ENCODE data around the gene CCDC12.
A peak's percentile ranks its signal among the peaks of the same experiment; 100 is the strongest.
"Not testable (repeated sequence)": the region's sequence is repeated elsewhere in the genome, so short reads cannot be mapped to it uniquely, and the experiment has no call there.

CCDC12 gene

GRCh38 chr3:46921041-46921440 lies 55.5 kb downstream of the CCDC12 start:
- no peak for DNase-seq

DNA sequence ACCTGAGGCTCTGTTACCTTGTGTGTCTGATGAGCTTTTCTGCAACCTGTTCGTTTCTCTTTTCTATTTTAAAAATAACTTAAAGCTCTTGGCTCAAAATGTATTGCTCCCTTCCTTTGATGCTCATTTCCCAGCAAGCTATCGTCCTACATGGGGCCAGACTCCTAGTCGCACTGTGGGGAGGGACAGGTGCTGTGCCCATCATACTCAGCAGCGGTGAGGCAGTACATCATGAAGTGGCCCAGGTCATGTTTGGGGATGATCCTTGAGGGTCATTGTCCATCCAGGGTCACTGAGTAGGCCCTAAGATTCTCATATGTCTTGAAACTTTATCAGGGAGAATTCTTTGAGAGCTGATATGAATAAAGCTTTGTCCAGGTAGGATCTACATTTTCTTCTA lies 57.9 kb downstream of the CCDC12 start:
- no peak for DNase-seq

DNA sequence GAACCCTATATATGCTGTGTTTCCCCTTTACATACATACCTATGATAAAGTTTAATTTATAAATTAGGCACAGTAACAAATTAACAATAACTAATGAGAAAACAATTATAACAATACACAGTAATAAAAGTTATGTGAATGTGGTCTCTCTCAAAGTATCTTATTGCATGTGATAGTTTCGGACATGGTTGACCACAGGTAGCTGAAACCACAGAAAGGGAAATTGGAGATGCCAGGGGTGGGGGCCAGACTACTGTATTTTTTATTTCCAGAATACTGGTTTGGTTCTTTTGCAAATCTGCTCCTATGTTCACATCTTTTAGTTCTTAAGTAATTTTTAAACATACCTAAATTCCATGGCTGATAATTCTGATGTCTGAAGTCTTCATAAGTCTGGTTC lies 58.3 kb downstream of the CCDC12 start:
- no peak for DNase-seq

GRCh38 chr3:46917257-46917656 lies 59.3 kb downstream of the CCDC12 start:
- no peak for DNase-seq

DNA sequence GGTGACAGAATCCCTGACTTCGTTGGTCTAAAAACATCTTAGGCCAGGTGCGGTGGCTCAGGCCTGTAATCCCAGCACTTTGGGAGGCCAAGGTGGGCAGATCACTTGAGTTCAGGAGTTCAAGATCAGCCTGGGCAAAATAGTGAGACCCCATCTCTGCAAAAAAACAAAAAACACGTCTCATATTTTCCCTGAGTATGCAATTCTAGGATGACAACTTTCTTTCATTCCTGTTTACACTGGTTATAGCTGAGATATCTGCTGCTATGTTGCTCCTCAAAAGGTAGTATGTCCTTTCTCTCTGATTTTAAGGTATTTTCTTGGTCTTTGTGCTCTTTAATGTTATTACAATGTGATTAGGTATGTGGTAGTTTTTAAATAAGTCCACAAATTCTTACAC lies 59.7 kb downstream of the CCDC12 start:
- DNase-seq: no peak

GRCh38 chr3:46916278-46916677 lies 60.3 kb downstream of the CCDC12 start:
- DNase-seq: no peak

DNA sequence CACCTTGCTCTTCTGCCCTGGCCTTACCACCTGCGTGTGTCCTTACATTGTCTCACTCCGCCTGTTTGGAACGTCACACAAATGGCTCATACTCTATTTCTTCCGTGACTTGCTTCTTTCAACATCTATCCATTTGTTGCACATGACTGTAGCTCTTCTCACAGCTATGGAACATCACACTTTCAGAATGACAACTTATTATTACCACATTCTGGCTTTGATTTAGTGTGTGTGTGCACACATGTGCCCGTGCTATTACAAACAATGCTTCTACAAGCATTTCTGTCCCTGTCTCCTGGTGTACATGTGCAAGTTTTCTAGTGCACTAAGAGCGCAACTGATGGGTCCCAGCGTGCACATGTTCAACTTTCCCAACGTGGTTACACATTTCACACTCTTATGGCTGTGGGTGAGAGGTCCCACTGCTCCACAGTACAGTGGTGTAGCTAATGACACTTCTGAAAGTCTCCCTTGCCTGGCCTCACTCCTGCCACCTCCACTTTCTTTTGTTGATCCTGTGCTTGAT lies 61.2 kb downstream of the CCDC12 start:
- DNase-seq: no peak

DNA sequence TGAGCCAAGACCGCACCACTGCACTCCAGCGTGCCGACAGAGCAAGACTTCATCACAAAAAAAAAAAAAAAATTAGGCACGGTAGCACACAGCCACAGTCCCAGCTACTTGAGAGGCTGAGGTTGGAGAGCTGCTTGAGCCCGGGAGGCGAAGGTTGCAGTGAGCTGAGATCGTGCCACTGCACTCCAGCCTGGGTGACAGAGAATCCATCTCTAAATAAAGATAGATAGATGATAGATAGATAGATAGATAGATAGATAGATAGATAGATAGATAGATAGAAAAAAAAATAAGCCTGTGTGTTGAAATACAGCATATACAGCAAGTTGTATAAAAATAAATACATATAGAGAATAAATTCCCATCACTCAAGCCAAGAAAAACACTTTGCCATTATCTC lies 61.7 kb downstream of the CCDC12 start:
- no peak for DNase-seq

DNA sequence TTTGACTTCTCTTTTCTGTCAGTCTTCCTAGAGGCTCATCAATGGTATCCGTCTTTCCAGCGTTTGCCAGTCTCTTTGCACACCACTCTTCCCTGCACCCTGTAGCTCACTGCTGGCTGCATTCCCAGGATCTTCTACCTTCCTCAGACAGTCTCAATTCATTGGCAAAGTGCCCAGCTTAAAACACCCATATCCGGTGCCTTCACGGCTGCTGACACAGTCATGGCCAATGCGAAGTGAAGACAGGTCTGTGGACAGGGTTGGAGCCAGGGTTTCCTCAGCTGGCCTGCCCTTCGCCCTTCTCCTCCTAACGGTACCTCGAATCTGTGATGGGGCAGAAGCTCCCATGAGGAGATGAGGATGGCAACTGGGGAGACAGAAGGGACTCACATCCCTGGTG lies 62.9 kb downstream of the CCDC12 start:
- no peak for DNase-seq

GRCh38 chr3:46912986-46913385 lies 63.6 kb downstream of the CCDC12 start:
- DNase-seq: no peak

- not testable (repeated sequence) for DNase-seq
Observed at GRCh38 chr3:46910914-46911313, 65.6 kb downstream of the CCDC12 start.

DNA sequence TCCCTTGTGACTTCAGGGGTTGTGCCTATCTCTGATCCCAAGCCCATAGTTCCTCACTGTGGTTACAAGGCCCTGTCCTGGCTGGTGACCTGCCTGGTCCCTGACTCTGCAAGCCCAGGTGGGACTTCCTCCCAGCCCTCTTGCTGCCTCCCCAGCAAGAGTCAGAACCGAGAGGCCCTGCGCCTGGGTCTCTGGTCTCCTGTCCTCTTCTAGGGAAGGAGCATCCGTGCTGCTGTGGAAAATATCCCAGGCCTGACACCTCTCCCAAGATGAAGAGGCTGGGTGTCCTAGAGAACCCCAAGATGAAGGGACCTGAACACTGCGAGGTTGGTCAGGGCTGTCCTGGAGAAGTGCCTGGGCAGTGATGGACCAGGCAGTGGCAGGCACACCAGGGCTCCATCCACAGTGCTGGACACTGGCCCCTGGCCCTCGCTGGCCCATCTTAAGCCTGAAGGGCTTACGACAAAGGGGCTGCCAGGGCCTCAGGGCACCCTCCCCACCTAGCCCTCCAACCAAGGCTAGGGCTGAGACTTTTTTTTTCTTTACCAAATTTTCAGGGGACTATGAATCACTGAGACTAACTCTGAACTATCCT lies 66.3 kb downstream of the CCDC12 start:
- no peak for DNase-seq

DNA sequence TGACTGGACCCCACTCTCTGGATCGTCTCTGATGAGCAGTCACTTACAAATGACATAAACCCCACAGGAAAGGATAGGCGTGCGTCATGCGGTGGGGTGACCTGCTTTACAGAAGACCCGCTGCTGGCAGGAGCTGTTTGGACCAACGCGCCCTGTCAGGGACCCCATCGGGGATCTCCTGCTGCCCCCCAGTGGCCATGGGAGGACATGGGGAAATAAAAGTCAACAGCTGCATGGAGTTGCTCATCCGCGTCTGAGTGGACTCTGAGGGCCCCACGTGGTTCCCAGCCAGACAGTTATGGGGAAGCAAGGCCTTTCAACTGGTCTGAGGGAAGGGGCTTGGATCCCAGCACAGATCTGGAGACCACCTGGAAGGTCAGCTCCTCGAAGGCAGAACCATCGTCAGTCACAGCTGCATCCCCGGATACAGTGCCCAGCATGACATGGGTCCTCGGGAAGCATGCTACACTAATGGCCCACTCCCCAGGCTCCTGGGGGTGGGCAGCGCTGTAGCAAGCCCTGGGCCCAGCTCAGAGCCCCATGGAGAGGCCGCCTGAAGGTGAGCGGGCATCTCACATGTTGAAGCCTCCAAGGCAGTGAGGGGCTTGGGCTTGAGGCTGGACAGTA lies 66.9 kb downstream of the CCDC12 start:
- DNase-seq: peak; percentile 75

- DNase-seq: no peak
Observed at GRCh38 chr3:46908986-46909534, 67.5 kb downstream of the CCDC12 start.

GRCh38 chr3:46908294-46908985 lies 68.1 kb downstream of the CCDC12 start:
- DNase-seq: no peak

DNA sequence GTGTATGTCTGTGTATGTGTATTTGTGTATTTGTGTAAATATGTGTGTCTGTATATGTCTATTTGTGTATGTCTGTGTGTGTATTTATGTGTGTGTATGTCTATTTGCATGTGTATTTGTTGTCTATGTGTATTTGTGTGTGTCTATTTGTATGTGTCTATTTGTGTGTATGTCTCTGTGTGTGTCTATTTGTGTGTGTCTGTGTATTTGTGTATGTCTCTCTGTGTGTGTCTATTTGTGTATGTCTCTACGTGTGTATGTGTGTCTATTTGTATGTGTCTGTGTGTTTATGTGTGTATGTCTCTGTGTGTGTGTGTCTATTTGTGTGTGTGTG lies 68.6 kb downstream of the CCDC12 start:
- no peak for DNase-seq

DNA sequence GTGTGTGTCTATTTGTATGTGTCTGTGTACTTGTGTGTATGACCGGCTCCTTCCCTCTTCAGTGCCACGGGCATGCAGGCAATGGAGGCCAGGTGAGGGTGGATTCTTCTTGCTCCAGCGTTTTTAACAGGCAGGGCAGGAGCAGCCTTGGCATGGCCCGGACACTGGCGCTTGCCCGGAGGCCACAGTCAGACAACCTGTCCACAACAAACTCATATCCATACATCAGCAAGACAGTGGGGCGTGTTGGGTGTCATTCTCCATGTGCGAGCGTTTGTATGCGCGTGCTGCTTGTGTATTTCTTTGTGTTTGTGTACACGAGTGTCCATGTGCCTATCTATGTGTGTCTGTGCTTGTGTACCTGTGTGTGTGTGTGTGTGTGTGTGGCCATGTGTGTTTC lies 69.3 kb downstream of the CCDC12 start:
- no peak for DNase-seq

DNA sequence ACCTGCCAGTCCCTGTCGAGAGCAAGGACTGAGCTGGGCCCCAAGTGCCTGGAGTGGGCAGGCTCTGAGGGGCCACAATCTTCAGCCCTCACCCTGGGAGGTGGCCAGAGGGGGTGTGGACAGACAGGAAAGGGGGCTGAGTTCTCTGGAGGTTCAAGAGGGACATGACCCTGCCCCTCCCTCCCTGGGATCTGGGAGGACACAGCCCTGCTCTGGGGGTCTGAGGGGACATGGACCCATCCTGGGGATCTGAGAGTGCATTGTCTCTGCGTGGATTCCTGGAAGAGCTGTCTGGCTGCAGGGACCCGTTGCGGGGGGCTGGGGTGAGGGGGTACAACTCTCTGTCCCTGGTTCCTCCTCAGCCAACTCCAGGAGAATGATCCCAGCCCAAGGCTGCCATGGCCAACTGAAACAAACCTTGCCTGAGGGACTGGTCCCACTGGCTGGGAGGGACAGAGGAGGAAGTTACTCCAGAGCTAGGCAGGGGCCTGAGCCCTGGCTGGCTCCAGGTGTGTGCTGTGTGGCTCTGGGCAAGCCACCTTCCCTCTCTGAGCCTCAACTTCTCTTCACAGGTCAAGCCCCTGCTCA lies 70.0 kb downstream of the CCDC12 start:
- no peak for DNase-seq

DNA sequence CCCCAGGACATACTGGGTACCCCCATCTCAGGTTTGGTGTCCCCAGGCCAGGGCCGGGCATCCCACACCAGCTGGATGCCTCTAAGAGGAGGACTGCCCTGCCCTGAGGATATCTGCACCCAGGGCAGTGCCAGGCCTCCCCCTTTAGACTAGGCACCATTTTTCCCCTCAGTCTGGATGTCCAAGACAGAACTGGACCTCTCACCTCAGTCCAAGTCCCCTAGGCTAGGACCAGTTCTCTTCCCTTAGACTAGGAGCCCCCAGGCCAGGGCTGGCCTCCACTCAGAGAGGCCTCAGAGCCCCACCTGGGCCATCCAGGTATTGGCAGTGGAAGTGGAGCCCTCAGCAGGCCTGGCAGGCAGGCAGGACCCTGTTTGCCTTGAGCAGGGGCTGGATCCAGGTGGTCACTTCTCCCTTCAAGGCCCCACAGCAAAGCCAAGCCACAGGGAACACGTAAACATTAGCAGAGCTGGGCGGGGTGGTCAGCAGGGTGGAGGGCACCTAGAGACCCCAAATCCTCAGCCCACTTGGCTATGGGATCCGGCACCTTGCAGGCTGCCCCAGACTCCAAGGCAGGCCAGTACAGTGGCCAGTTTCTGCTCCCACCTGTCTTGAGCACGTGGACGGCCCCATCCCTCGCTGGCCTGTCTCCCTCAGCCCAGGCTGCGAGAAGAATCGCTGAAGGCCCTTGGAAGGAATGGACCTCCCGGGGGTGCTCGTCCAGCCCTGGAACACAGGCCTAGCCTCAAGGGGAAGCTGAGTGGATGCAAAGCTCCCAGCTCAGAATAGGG lies 70.7 kb downstream of the CCDC12 start:
- DNase-seq: no peak

DNA sequence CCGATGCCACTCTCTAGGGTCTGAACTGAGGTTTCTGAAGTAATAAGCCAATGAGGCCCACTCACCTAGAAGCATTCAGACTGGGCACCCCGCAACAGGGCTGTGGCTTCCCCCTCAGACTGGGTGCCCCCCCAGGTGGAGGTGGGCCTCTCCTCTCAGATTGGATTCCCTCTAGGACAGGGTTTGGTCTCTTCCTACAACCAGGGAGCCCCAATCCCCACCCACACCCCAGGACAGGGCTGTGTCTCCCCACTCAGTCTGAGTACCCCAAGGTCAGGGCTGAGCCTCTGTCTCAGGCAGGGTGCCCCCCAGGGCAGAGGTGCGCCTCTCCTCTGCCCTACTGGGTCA lies 71.4 kb downstream of the CCDC12 start:
- no peak for DNase-seq

- no peak for DNase-seq
Observed at GRCh38 chr3:46904303-46905212, 72.0 kb downstream of the CCDC12 start.

Measured in CD4-positive, alpha-beta T cell treated with Interferon gamma for 1 hour (primary cell).